ENCODE results near the gene DNM2. TPM values are rescaled to one million over a fixed set of nuclear protein-coding genes. Genes with fewer than 3 reads are reported as not detected.

DNM2 gene
- total and polyA plus RNA-seq, 10 of the 15 experiments (the other 5 are each of a cell fraction or from before 2014, with no cell fraction given) = 1.2 to 146 (median 68.9) TPM

- no peaks in the 10 kb centered on the region for H3K79me2 ChIP-seq (ENCODE audit: control insufficient read depth, insufficient read depth, low read length)
- no peak for DNase-seq (ENCODE audit: low read depth, low spot score)
- H3K4me2 ChIP-seq (ENCODE audit: control insufficient read depth, insufficient read depth) = no peak overlapping the region
- H3K27me3 ChIP-seq (replicated peaks in 1 of 2; ENCODE audit: control insufficient read depth in 2 of 2, insufficient read depth in 2 of 2, low read length in 1 of 2) = no peaks in the 10 kb centered on the region
- H3K9ac ChIP-seq (ENCODE audit: control insufficient read depth, insufficient read depth, low read length) = no peak overlapping the region
- ChIA-PET POLR2A (interaction anchor here (0.6 kb wide), 1 partner anchor 62 kb away, joined by 5 read pairs; no protein-coding TSS in a partner anchor), SMC1A (ENCODE audit: uncharacterized antibody, unreplicated experiment) (interaction anchor here (1.4 kb wide), 1 partner anchor 88 kb away, joined by 3 read pairs; the partner anchor contains the start of gene DNM2), RAD21 (ENCODE audit: unreplicated experiment) (no interaction called here), CTCF (interaction anchor here (1.5 kb wide), 1 partner anchor 88 kb away, joined by 6 read pairs; the partner anchor contains the start of gene DNM2)
- H3K4me3 ChIP-seq = no peak overlapping the region
- BruUV-seq (replicated peaks) = no TSS peak
- no peak for FAIRE-seq
- WGBS (ENCODE audit: insufficient coverage, insufficient replicate concordance, low lambda C conversion rate, missing lambda C conversion rate) = 85% methylated on average over 11 of the region's 11 CpGs
- no peak for ATAC-seq
- in situ Hi-C loops (cut with MboI) (no loop called here), intact Hi-C loops (cut with micrococcal nuclease; ENCODE audit: unreplicated experiment) (no loop called here)
- H3K9me3 ChIP-seq (replicated peaks; ENCODE audit: control insufficient read depth, insufficient read depth, low read length) = no peaks in the 10 kb centered on the region
- H2AFZ ChIP-seq (ENCODE audit: control insufficient read depth, low read depth, low read length) = no peak overlapping the region
- H4K20me1 ChIP-seq (ENCODE audit: control insufficient read depth, insufficient read depth) = no peaks in the 10 kb centered on the region
- no peak overlapping the region for H3K27ac ChIP-seq (ENCODE audit: control insufficient read depth, insufficient read depth)
- no peaks in the 10 kb centered on the region; the same call in 1 of the 2 replicates for H3K4me1 ChIP-seq (ENCODE audit: control insufficient read depth, insufficient read depth, low read length)
- peaks cover 5 to 23% of the 10 kb centered on the region in 2 experiments for H3K36me3 ChIP-seq (ENCODE audit: control insufficient read depth in 2 of 2, insufficient read depth in 2 of 2, low read length in 1 of 2)
- TF ChIP-seq ZNF217 (IDR thresholded peaks at IDR 0.05) = no peak
- no peak for TF ChIP-seq BMI1 (IDR thresholded peaks at IDR 0.05; ENCODE audit: borderline replicate concordance)
- no peak for TF ChIP-seq TARDBP (IDR thresholded peaks at IDR 0.05; ENCODE audit: borderline replicate concordance)
- TF ChIP-seq IKZF1 (conservative IDR thresholded peaks at IDR 0.05) = no peak
- TF ChIP-seq SIN3A (IDR thresholded peaks at IDR 0.05; ENCODE audit: low read depth, low read length) = no peak
- TF ChIP-seq ZNF622 (IDR thresholded peaks at IDR 0.05) = no peak
- TF ChIP-seq STAT3 (IDR thresholded peaks at IDR 0.05; ENCODE audit: low read depth, low read length) = no peak
- no peak for TF ChIP-seq POLR2AphosphoS5 (IDR thresholded peaks at IDR 0.05; ENCODE audit: low read length)
- TF ChIP-seq NBN (IDR thresholded peaks at IDR 0.05) = no peak
- no peak for TF ChIP-seq MYC (IDR thresholded peaks at IDR 0.05; ENCODE audit: insufficient read depth, insufficient read length, insufficient replicate concordance, low read length, severe bottlenecking)
- TF ChIP-seq KAT2A (conservative IDR thresholded peaks at IDR 0.05; ENCODE audit: control insufficient read depth, low read depth, low read length) = no peak
- no peak for TF ChIP-seq MEF2A (IDR thresholded peaks at IDR 0.05; ENCODE audit: insufficient read depth, low read depth, low read length)
- no peak for TF ChIP-seq MAX (IDR thresholded peaks at IDR 0.05; ENCODE audit: low read depth, low read length)
- TF ChIP-seq SUZ12 (IDR thresholded peaks at IDR 0.05; ENCODE audit: unreplicated experiment) = no peak
- no peak for TF ChIP-seq ATF2 (IDR thresholded peaks at IDR 0.05; ENCODE audit: low read length)
- TF ChIP-seq ZBED1 (IDR thresholded peaks at IDR 0.05; ENCODE audit: borderline replicate concordance) = no peak
- TF ChIP-seq NR2C1 (IDR thresholded peaks at IDR 0.05) = no peak
- no peak for TF ChIP-seq PML (IDR thresholded peaks at IDR 0.05; ENCODE audit: low read length)
- no peak for TF ChIP-seq RELA (IDR thresholded peaks at IDR 0.05; ENCODE audit: borderline replicate concordance, partially characterized antibody)
- no peak for TF ChIP-seq BCL3 (IDR thresholded peaks at IDR 0.05; ENCODE audit: borderline replicate concordance, insufficient read depth, low read depth, low read length, poor library complexity, severe bottlenecking)
These were observed 87.9 kb downstream of the DNM2 start for GRCh38 chr19:10805758-10806247.
